GM23248 (cell line): ENCODE results near the gene CACNG4. TPM values are rescaled to one million over a fixed set of nuclear protein-coding genes. Genes with fewer than 3 reads are reported as not detected.

Experiments
- DNase-seq: peaks from one replicate; pipeline ENCODE4 v3.0.0-alpha.2; 2015
- H2AFZ ChIP-seq: fragments of 200-600 bp; sonication (generic); 2 replicates; pipeline ENCODE4 v1.6.1; 2016; ENCODE audit warnings: antibody characterized with exemption
- H3F3A ChIP-seq: fragments of 200-600 bp; sonication (generic); 2 replicates; pipeline ENCODE4 v1.6.1; 2016; ENCODE audit warnings: mild to moderate bottlenecking, antibody characterized with exemption, mixed run types; ENCODE audit not compliant: insufficient read depth
- H3K27ac ChIP-seq: fragments of 200-600 bp; sonication (generic); 2 replicates; pipeline ENCODE4 v1.5.1; 2016; ENCODE audit warnings: mild to moderate bottlenecking
- H3K27me3 ChIP-seq: fragments of 200-600 bp; sonication (generic); replicated peaks from 2 replicates; pipeline ENCODE4 v1.6.1; 2016; ENCODE audit warnings: mild to moderate bottlenecking; ENCODE audit not compliant: insufficient read depth
- H3K36me3 ChIP-seq: fragments of 200-600 bp; sonication (generic); 2 replicates; pipeline ENCODE4 v1.6.1; 2016; ENCODE audit warnings: low read depth, mild to moderate bottlenecking
- H3K4me1 ChIP-seq: fragments of 200-600 bp; sonication (generic); 2 replicates; pipeline ENCODE4 v1.6.1; 2016; ENCODE audit warnings: mild to moderate bottlenecking; ENCODE audit not compliant: insufficient read depth
- H3K4me2 ChIP-seq: fragments of 200-600 bp; sonication (generic); one replicate; pipeline ENCODE4 v1.6.1; 2016; ENCODE audit warnings: mild to moderate bottlenecking; ENCODE audit not compliant: unreplicated experiment
- H3K4me3 ChIP-seq: fragments of 200-600 bp; sonication (generic); 2 replicates; pipeline ENCODE4 v1.5.1; 2016; ENCODE audit warnings: mild to moderate bottlenecking
- H3K79me2 ChIP-seq: fragments of 200-600 bp; sonication (generic); 2 replicates; pipeline ENCODE4 v1.6.1; 2016; ENCODE audit warnings: mild to moderate bottlenecking; ENCODE audit not compliant: insufficient read depth
- H3K9ac ChIP-seq: fragments of 200-600 bp; sonication (generic); 2 replicates; pipeline ENCODE4 v1.6.1; 2016; ENCODE audit warnings: mild to moderate bottlenecking
- H3K9me2 ChIP-seq: fragments of 200-600 bp; sonication (generic); 2 replicates; pipeline ENCODE4 v1.6.1; 2016; ENCODE audit warnings: mixed run types, mild to moderate bottlenecking, moderate library complexity; ENCODE audit not compliant: insufficient read depth
- H3K9me3 ChIP-seq: fragments of 200-600 bp; sonication (generic); one replicate; pipeline ENCODE4 v1.6.1; 2017; ENCODE audit warnings: low read depth
- H4K20me1 ChIP-seq: fragments of 200-600 bp; sonication (generic); 2 replicates; pipeline ENCODE4 v1.6.0; 2016; ENCODE audit not compliant: insufficient read depth
- EZH2 ChIP-seq: fragments of 200-600 bp; sonication (generic); IDR thresholded peaks from 2 replicates; pipeline ENCODE4 v1.6.1; 2018; ENCODE audit warnings: antibody characterized with exemption, mild to moderate bottlenecking; ENCODE audit not compliant: insufficient read depth, poor library complexity, severe bottlenecking
- EZH2phosphoT487 ChIP-seq: fragments of 200-600 bp; sonication (generic); IDR thresholded peaks from 2 replicates; pipeline ENCODE4 v1.6.1; 2018; ENCODE audit warnings: antibody characterized with exemption, moderate library complexity, mild to moderate bottlenecking, low read depth; ENCODE audit not compliant: insufficient read depth
- WGBS, 2 experiments: methylation state at CpG; one replicate each; pipeline ENCODE4 v1.1.6; 2015 to 2017; ENCODE audit warnings: low lambda C conversion rate in 2 of 2, low coverage in 1 of 2; ENCODE audit errors: missing lambda C conversion rate in 2 of 2; 5-methylcytosine and 5-hydroxymethylcytosine counted together
- in situ Hi-C: fragments of 300-500 bp; cut with MboI; formaldehyde crosslinking; loops from 2 replicates; pipeline ENCODE4 v1.15.0; 2020
- polyA plus RNA-seq: library from polyadenylated mRNA; unstranded; fragments of >200 nt; fragmentation: Nextera tagmentation; extraction: Ambion mirVana; gene quantifications from 2 replicates; pipeline ENCODE4 v1.2.1, GENCODE V29; 2016
- total RNA-seq: library from RNA; depleted of rRNA; stranded (reverse); fragments of >200 nt; shearing (Covaris generic); gene quantifications from 2 replicates; pipeline ENCODE4 v1.2.3, GENCODE V29; 2014

Gene CACNG4
- total and polyA plus RNA-seq, 2 experiments from 2014 or later: not detected

GRCh38 chr17:66994930-66995535 is 30.5 kb downstream of the CACNG4 start:
- Histone ChIP-seq H3K9me2 (no peaks in the 10 kb centered on the region), H4K20me1 (no peaks in the 10 kb centered on the region), H3K4me3 (no peak overlapping the region), H3K4me1 (no peaks in the 10 kb centered on the region), H3K27me3 (peaks cover 7% of the 10 kb centered on the region), H3K9me3 (no peaks in the 10 kb centered on the region), H3F3A (no peaks in the 10 kb centered on the region), H3K4me2 (no peak overlapping the region), H3K36me3 (no peaks in the 10 kb centered on the region), H3K9ac (no peak overlapping the region), H2AFZ (no peak overlapping the region), H3K79me2 (no peaks in the 10 kb centered on the region), H3K27ac (no peak overlapping the region)
- 63 to 64% methylated on average over 12 of the region's 12 CpGs for WGBS, 2 experiments
- TF ChIP-seq EZH2phosphoT487 (no peak), EZH2 (no peak)
- DNase-seq: no peak
- in situ Hi-C loops: no loop called here

- H3K36me3 ChIP-seq: no peaks in the 10 kb centered on the region
- H3K4me2 ChIP-seq: no peak overlapping the region
- H3K27me3 ChIP-seq: peaks cover 6% of the 10 kb centered on the region
- TF ChIP-seq EZH2phosphoT487 (no peak), EZH2 (no peak)
- no peaks in the 10 kb centered on the region for H3F3A ChIP-seq
- no peaks in the 10 kb centered on the region for H3K79me2 ChIP-seq
- no peak overlapping the region for H2AFZ ChIP-seq
- in situ Hi-C loops: no loop called here
- no peak overlapping the region for H3K4me3 ChIP-seq
- H3K9me2 ChIP-seq: no peaks in the 10 kb centered on the region
- no peaks in the 10 kb centered on the region for H4K20me1 ChIP-seq
- H3K9ac ChIP-seq: no peak overlapping the region
- 46 to 47% methylated on average over 7 of the region's 7 CpGs for WGBS, 2 experiments
- no peaks in the 10 kb centered on the region for H3K4me1 ChIP-seq
- H3K9me3 ChIP-seq: no peaks in the 10 kb centered on the region
- no peak for DNase-seq
- H3K27ac ChIP-seq: no peak overlapping the region
These were observed 31.4 kb downstream of the CACNG4 start for GRCh38 chr17:66995944-66996343.

GRCh38 chr17:66996926-66997325 is 32.4 kb downstream of the CACNG4 start:
- Histone ChIP-seq H3K4me3 (no peak overlapping the region), H3K9ac (no peak overlapping the region), H2AFZ (no peak overlapping the region), H3K4me2 (no peak overlapping the region), H3K27ac (no peak overlapping the region), H3F3A (no peaks in the 10 kb centered on the region), H3K36me3 (no peaks in the 10 kb centered on the region), H3K79me2 (no peaks in the 10 kb centered on the region), H3K27me3 (peaks cover 14% of the 10 kb centered on the region), H3K9me3 (no peaks in the 10 kb centered on the region), H4K20me1 (no peaks in the 10 kb centered on the region), H3K4me1 (no peaks in the 10 kb centered on the region), H3K9me2 (no peaks in the 10 kb centered on the region)
- in situ Hi-C loops: no loop called here
- no peak for TF ChIP-seq EZH2
- no peak for TF ChIP-seq EZH2phosphoT487
- no peak for DNase-seq
- WGBS, 2 experiments: 71 to 75% methylated on average over 5 of the region's 5 CpGs

- DNase-seq: no peak
- no peaks in the 10 kb centered on the region for H3K79me2 ChIP-seq
- H3K9me3 ChIP-seq: no peaks in the 10 kb centered on the region
- H3K27ac ChIP-seq: no peak overlapping the region
- no peaks in the 10 kb centered on the region for H3K9me2 ChIP-seq
- no peak for TF ChIP-seq EZH2
- no peak for TF ChIP-seq EZH2phosphoT487
- H3K4me3 ChIP-seq: no peak overlapping the region
- H3K9ac ChIP-seq: no peak overlapping the region
- no peaks in the 10 kb centered on the region for H3K36me3 ChIP-seq
- H3K27me3 ChIP-seq: peaks cover 62% of the 10 kb centered on the region
- H3F3A ChIP-seq: no peaks in the 10 kb centered on the region
- in situ Hi-C loops: no loop called here
- WGBS, 2 experiments: 39 to 59% methylated on average over 2 of the region's 2 CpGs
- no peak overlapping the region for H2AFZ ChIP-seq
- H4K20me1 ChIP-seq: no peaks in the 10 kb centered on the region
- H3K4me2 ChIP-seq: no peak overlapping the region
- no peaks in the 10 kb centered on the region for H3K4me1 ChIP-seq
These were observed 38.7 kb downstream of the CACNG4 start for GRCh38 chr17:67003231-67003630.
